ENCODE results near the gene RXFP2. TPM values are rescaled to one million over a fixed set of nuclear protein-coding genes. Genes with fewer than 3 reads are reported as not detected.

The RXFP2 gene
- total RNA-seq, 2 experiments from 2014 or later = not detected

DNA sequence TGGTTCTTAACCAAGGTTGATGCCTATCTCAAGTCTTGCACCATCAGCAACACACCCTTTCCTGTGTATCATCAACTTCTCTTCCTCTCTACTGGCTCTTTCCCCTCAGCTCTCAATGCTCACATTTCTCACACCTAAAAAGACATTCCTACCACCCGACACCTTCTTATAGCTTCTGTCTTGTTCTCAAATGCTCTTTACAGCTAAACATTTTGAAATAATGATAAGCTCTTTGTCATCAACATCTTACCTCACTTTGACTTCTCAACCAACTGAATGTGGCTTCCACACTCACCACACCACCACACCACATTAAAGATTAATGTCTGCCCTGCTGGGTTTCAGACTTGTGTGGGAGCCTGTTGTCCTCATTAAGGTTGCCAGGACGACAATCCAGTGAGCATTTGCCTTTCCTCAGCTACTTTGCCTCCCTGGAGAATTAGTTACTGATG is 67.8 kb downstream of the RXFP2 start:
- no peaks in the 10 kb centered on the region for H3K36me3 Mint-ChIP-seq (ENCODE audit: low read depth)
- ChIA-PET POLR2A (no interaction called here), CTCF (no interaction called here)
- no peak overlapping the region for H3K4me3 Mint-ChIP-seq
- intact Hi-C loops (cut with micrococcal nuclease) = no loop called here
- DNase-seq (peak; percentile 13), ATAC-seq (no peak)
- H3K27ac Mint-ChIP-seq = no peak overlapping the region
- no peaks in the 10 kb centered on the region for H3K4me1 Mint-ChIP-seq (ENCODE audit: low read depth)
- TF ChIP-seq, protein P1, sequence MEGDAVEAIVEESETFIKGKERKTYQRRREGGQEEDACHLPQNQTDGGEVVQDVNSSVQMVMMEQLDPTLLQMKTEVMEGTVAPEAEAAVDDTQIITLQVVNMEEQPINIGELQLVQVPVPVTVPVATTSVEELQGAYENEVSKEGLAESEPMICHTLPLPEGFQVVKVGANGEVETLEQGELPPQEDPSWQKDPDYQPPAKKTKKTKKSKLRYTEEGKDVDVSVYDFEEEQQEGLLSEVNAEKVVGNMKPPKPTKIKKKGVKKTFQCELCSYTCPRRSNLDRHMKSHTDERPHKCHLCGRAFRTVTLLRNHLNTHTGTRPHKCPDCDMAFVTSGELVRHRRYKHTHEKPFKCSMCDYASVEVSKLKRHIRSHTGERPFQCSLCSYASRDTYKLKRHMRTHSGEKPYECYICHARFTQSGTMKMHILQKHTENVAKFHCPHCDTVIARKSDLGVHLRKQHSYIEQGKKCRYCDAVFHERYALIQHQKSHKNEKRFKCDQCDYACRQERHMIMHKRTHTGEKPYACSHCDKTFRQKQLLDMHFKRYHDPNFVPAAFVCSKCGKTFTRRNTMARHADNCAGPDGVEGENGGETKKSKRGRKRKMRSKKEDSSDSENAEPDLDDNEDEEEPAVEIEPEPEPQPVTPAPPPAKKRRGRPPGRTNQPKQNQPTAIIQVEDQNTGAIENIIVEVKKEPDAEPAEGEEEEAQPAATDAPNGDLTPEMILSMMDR (IDR thresholded peaks at IDR 0.05) = no peak
- peaks cover 3% of the 10 kb centered on the region for H3K27me3 Mint-ChIP-seq
- peaks cover 5% of the 10 kb centered on the region for H3K9me3 Mint-ChIP-seq

DNA sequence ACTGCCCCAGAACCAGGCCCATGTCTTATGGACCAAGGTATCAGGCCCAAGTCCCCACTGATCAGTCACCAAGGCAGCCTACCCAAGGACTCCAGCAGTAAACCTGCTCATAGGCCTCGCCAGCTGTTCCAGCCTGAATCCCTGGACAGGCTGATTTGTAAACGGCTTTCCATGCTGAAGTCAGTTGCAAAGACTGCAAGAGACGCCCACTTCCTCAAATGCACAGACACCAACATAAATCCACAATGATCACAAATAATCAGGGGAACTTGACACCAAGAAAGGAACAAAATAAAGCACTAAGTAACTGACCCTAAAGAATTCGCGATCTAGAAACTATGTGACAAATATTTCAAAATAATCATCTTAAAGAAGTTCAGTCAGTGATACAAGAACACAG is 75.2 kb downstream of the RXFP2 start:
- Mint-ChIP-seq H3K4me3 (no peak overlapping the region), H3K36me3 (ENCODE audit: low read depth) (no peaks in the 10 kb centered on the region), H3K27ac (no peak overlapping the region), H3K9me3 (peaks cover 19% of the 10 kb centered on the region), H3K4me1 (ENCODE audit: low read depth) (no peaks in the 10 kb centered on the region), H3K27me3 (peaks cover 4% of the 10 kb centered on the region)
- intact Hi-C loops (cut with micrococcal nuclease) = no loop called here
- ATAC-seq (no peak), DNase-seq (no peak)
- ChIA-PET POLR2A (no interaction called here), CTCF (no interaction called here)
- TF ChIP-seq, protein P1 (IDR thresholded peaks at IDR 0.05) = no peak

DNA sequence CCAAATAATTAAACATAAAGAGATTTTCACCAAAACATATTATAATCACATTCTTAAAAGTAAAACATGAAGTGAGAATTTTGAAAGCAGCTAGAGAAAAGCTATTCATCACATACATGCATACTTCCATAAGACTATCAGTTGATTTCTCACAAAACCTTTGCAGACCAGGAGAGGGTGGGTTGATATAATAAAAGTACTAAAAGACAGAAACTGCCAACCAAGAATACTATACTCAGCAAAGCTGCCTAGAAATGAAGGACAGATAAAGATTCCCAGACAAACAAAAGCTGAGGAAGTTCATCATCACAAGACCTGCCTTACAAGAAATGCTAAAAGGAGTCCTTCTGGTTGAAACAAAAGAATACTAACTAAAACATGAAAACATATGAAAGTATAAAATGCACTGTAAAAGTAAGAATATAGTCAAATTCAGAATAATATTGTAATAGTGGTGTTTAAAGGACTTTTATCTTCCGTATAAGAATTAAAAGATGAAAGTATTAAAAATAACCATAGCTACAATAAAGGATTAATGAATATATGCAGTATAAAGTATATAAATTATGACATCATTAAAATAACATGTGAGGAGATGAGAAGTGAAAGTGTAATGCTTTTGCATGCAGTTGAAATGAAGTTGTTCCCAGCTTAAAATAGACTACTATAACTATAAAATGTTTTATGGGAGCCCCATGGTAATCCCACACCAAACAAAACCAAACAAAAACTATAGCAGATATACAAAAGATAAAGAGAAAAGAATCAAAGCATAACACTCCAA is 76.2 kb downstream of the RXFP2 start:
- intact Hi-C loops (cut with micrococcal nuclease) = no loop called here
- no peak for ATAC-seq
- Mint-ChIP-seq H3K27ac (no peak overlapping the region), H3K27me3 (peaks cover 4% of the 10 kb centered on the region), H3K9me3 (peaks cover 19% of the 10 kb centered on the region), H3K4me3 (no peak overlapping the region), H3K36me3 (ENCODE audit: low read depth) (no peaks in the 10 kb centered on the region), H3K4me1 (ENCODE audit: low read depth) (no peaks in the 10 kb centered on the region)
- ChIA-PET POLR2A (no interaction called here), CTCF (no interaction called here)
- DNase-seq = no peak
- TF ChIP-seq, protein P1 (IDR thresholded peaks at IDR 0.05) = no peak

DNA sequence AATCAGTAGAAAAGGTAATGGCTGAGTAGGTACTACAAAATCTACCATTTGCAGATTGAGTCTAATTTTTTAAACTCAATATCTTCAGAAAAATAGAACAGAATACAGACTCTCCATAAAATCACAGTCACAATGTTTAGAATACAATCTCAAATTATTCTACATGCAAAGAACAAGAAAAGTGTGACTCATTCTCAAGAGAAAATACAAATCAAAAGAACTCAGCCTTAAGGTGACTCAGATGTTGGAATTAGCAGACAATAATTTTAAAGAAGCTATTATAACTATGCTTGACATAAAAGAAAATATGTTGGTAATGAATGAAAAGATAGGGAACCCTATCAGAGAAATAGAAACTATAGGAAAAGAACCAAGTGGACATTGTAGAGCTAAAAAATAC is 78.9 kb downstream of the RXFP2 start:
- H3K9me3 Mint-ChIP-seq = peaks cover 15% of the 10 kb centered on the region
- TF ChIP-seq, protein P1 (IDR thresholded peaks at IDR 0.05) = no peak
- H3K27ac Mint-ChIP-seq = no peak overlapping the region
- no peaks in the 10 kb centered on the region for H3K4me1 Mint-ChIP-seq (ENCODE audit: low read depth)
- intact Hi-C loops (cut with micrococcal nuclease) = no loop called here
- ATAC-seq (no peak), DNase-seq (no peak)
- H3K27me3 Mint-ChIP-seq = peaks cover 1% of the 10 kb centered on the region
- no peaks in the 10 kb centered on the region for H3K36me3 Mint-ChIP-seq (ENCODE audit: low read depth)
- H3K4me3 Mint-ChIP-seq = no peak overlapping the region
- ChIA-PET POLR2A (no interaction called here), CTCF (no interaction called here)

DNA sequence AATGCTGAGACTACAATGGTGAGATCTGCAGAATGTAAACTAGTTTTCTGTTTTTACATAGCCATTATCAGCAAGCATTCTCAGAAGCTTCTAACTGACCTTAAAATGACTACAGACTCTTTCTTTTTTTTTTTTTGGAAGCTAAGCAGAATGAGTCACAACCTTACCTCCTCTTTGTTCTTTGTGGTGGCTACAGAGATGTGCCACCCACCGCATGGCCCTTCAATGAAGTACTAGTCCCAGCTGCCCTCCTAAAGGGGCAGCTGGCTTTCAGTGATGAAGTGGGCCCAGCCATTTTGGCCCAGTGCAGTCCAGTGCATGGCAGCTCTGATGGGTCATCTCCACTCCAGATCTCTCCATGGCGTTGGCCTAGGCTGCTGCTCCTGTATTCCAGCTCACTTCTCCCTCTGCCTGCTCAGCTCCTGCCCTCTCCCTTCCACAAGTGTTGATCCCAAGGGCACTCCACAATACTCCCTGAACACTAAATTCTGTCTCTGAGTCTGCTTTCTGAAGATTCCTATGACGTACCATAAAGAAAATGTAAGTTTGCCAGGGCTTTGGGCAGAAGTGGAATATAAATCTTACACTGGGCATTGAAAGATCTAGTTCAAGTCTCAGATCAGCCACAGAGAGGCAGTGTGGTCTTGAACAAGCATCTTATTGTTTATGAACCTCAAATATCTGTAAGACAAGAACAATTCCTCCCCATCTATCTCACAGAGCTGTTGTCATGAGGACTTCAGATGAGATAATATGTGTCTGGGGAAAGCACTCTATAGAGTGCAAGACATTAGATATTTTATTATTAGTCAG is 85.6 kb downstream of the RXFP2 start:
- Mint-ChIP-seq H3K4me1 (ENCODE audit: low read depth) (no peaks in the 10 kb centered on the region), H3K9me3 (no peaks in the 10 kb centered on the region), H3K27me3 (peaks cover 2% of the 10 kb centered on the region), H3K4me3 (no peak overlapping the region), H3K27ac (no peak overlapping the region), H3K36me3 (ENCODE audit: low read depth) (no peaks in the 10 kb centered on the region)
- ATAC-seq (no peak), DNase-seq (no peak)
- ChIA-PET CTCF (no interaction called here), POLR2A (no interaction called here)
- TF ChIP-seq, protein P1 (IDR thresholded peaks at IDR 0.05) = no peak
- intact Hi-C loops (cut with micrococcal nuclease) = no loop called here

Measured in activated CD8-positive, alpha-beta T cell treated with anti-CD3 and anti-CD28 coated beads for 36 hours (primary cell).